PC-9 (cell line): ENCODE measurements around the gene CACHD1. TPM values are rescaled to one million over a fixed set of nuclear protein-coding genes. Genes with fewer than 3 reads are reported as not detected.

Experiments used
- BruUV-seq: library from RNA; stranded (reverse); fragments of 400-500 nt; replicated peaks from 2 replicates; lab custom pipeline; 2021; lab: Mats Ljungman, UMichigan
- CTCF ChIA-PET: fragments of 300-600 bp; sonication (Branson Sonifier 250); formaldehyde crosslinking; loops from one replicate; lab custom pipeline; 2022; ENCODE audit warnings: antibody characterized with exemption; lab: Charles Lee
- POLR2A ChIA-PET: fragments of 300-600 bp; sonication (Branson Sonifier 250); formaldehyde crosslinking; loops from one replicate; lab custom pipeline; 2022; ENCODE audit warnings: antibody characterized with exemption; ENCODE audit not compliant: unreplicated experiment; lab: Charles Lee
- DNase-seq, 2 experiments: peaks; one replicate each; pipeline versions ENCODE4 v3.0.0 to v3.0.0-alpha.2; 2015 to 2022; ENCODE audit warnings: mixed read lengths in 1 of 2
- H2AFZ ChIP-seq: fragments of 200-600 bp; sonication (generic); 2 replicates; pipeline ENCODE4 v1.8.1; 2017; ENCODE audit warnings: antibody characterized with exemption
- H3F3A ChIP-seq: fragments of 200-600 bp; sonication (generic); 2 replicates; pipeline ENCODE4 v1.8.1; 2017; ENCODE audit warnings: antibody characterized with exemption, mild to moderate bottlenecking, low read depth; ENCODE audit not compliant: insufficient read depth
- H3K27ac ChIP-seq: fragments of 200-600 bp; sonication (generic); 2 replicates; pipeline ENCODE4 v1.6.1; 2016; ENCODE audit warnings: mixed run types
- H3K27me3 ChIP-seq: fragments of 200-600 bp; sonication (generic); 2 replicates; pipeline ENCODE4 v1.6.1; 2016; ENCODE audit warnings: low read depth, mixed run types; ENCODE audit not compliant: insufficient read depth
- H3K36me3 ChIP-seq: fragments of 200-600 bp; sonication (generic); 2 replicates; pipeline ENCODE4 v1.6.1; 2016; ENCODE audit warnings: low read depth, mixed run types
- H3K4me1 ChIP-seq: fragments of 200-600 bp; sonication (generic); replicated peaks from 2 replicates; pipeline ENCODE4 v1.6.1; 2016; ENCODE audit warnings: mixed run types; ENCODE audit not compliant: insufficient read depth
- H3K4me2 ChIP-seq: fragments of 200-600 bp; sonication (generic); 2 replicates; pipeline ENCODE4 v1.6.1; 2017; ENCODE audit warnings: mixed run types
- H3K4me3 ChIP-seq: fragments of 200-600 bp; sonication (generic); 2 replicates; pipeline ENCODE4 v1.6.1; 2016; ENCODE audit warnings: mixed run types
- H3K79me2 ChIP-seq: fragments of 200-600 bp; sonication (generic); 2 replicates; pipeline ENCODE4 v1.6.1; 2017; ENCODE audit warnings: low read depth, mixed run types
- H3K9me2 ChIP-seq: fragments of 200-600 bp; sonication (generic); 2 replicates; pipeline ENCODE4 v1.8.1; 2017; ENCODE audit warnings: mild to moderate bottlenecking; ENCODE audit not compliant: insufficient read depth
- H3K9me3 ChIP-seq: fragments of 200-600 bp; sonication (generic); 2 replicates; pipeline ENCODE4 v1.8.1; 2016; ENCODE audit warnings: low read depth; ENCODE audit not compliant: insufficient read depth
- H4K20me1 ChIP-seq: fragments of 200-600 bp; sonication (generic); 2 replicates; pipeline ENCODE4 v1.8.1; 2017; ENCODE audit not compliant: insufficient read depth
- EZH2 ChIP-seq: fragments of 200-600 bp; sonication (generic); IDR thresholded peaks from 2 replicates; pipeline ENCODE4 v1.8.0; 2017; ENCODE audit warnings: antibody characterized with exemption, low read depth
- intact Hi-C: fragments of 100-400 bp; cut with micrococcal nuclease; formaldehyde crosslinking; loops from one replicate; pipeline ENCODE4 v1.10.0; 2022; ENCODE audit not compliant: unreplicated experiment
- total RNA-seq: library from RNA; stranded (reverse); gene quantifications from 2 replicates; pipeline ENCODE4 v1.2.3, GENCODE V29; 2021
- TF ChIP-seq, protein P1 (sequence below): fragments of 200-600 bp; sonication (generic); conservative IDR thresholded peaks from 2 replicates; pipeline ENCODE4 v1.6.1; 2017; ENCODE audit warnings: mixed run types, antibody characterized with exemption, mild to moderate bottlenecking, moderate library complexity

CACHD1 gene
- total RNA-seq, 1 experiment from 2014 or later = 3.1 TPM

DNA sequence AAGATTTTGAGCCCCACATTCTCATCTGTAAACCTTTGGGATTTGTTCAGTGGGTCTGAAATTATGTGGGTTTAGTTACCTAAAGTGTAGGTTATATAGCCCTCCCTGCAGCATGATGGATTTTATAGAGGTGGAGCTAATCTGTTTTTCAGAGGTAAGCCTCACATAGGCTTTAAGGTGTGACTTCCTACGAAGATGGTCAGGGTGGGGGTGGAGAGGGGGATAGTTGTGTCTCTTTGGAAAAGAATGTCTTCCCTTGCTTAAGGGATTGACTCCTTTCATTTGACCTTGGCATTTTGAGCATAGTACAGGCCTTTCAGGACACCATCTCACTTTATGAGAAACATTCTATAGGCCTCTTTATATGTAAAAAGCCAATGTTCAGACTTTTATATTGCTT lies 3.4 kb downstream of the CACHD1 start:
- intact Hi-C loops = loop anchor here (5.0 to 10.0 kb wide), 2 partner anchors 81 to 204 kb away; no protein-coding TSS in a partner anchor
- H3K4me2 ChIP-seq = no peak overlapping the region
- DNase-seq = no peak

DNA sequence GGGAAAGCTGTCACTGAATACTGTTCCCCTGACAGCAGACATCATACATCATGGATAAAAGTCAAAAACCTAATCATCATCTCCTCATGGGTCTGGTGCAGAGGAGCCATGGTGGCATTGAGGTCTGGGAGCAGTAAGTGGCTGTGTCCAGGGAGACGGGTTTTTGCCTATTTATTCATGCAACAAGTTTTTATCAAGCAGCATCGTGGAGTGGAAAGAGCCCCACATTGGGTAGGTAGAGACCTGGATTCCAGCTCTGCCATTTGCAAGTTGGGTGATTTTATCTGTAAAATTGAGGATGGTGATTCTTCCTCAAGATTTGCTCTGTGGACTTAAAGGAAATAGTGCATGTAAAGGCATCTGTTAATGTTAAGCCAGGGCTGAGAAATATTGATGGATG lies 4.2 kb downstream of the CACHD1 start:
- Histone ChIP-seq H4K20me1 (no peaks in the 10 kb centered on the region), H3K4me1 (peaks cover 18% of the 10 kb centered on the region), H3K79me2 (no peaks in the 10 kb centered on the region), H3K27ac (no peak overlapping the region), H3K4me2 (no peak overlapping the region), H3F3A (no peaks in the 10 kb centered on the region; the same call in 1 of the 2 replicates), H3K27me3 (no peaks in the 10 kb centered on the region; the same call in 1 of the 2 replicates), H3K9me2 (no peaks in the 10 kb centered on the region), H3K36me3 (no peaks in the 10 kb centered on the region), H3K4me3 (no peak overlapping the region), H3K9me3 (no peaks in the 10 kb centered on the region), H2AFZ (no peak overlapping the region)
- no peak for DNase-seq
- intact Hi-C loops = loop anchor here (5.0 to 10.0 kb wide), 2 partner anchors 81 to 203 kb away; no protein-coding TSS in a partner anchor
- ChIA-PET POLR2A (no interaction called here), CTCF (no interaction called here)
- BruUV-seq = no TSS peak
- TF ChIP-seq, protein P1, sequence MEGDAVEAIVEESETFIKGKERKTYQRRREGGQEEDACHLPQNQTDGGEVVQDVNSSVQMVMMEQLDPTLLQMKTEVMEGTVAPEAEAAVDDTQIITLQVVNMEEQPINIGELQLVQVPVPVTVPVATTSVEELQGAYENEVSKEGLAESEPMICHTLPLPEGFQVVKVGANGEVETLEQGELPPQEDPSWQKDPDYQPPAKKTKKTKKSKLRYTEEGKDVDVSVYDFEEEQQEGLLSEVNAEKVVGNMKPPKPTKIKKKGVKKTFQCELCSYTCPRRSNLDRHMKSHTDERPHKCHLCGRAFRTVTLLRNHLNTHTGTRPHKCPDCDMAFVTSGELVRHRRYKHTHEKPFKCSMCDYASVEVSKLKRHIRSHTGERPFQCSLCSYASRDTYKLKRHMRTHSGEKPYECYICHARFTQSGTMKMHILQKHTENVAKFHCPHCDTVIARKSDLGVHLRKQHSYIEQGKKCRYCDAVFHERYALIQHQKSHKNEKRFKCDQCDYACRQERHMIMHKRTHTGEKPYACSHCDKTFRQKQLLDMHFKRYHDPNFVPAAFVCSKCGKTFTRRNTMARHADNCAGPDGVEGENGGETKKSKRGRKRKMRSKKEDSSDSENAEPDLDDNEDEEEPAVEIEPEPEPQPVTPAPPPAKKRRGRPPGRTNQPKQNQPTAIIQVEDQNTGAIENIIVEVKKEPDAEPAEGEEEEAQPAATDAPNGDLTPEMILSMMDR = no peak
- TF ChIP-seq EZH2 = no peak

More for the DNA sequence above, 3.4 kb downstream of the CACHD1 start:
- H3K9me3 ChIP-seq = no peaks in the 10 kb centered on the region
- H3K27ac ChIP-seq = no peak overlapping the region
- H3K4me3 ChIP-seq = no peak overlapping the region
- H4K20me1 ChIP-seq = no peaks in the 10 kb centered on the region
- no peaks in the 10 kb centered on the region for H3K36me3 ChIP-seq
- H3K79me2 ChIP-seq = no peaks in the 10 kb centered on the region
- TF ChIP-seq EZH2 = no peak
- ChIA-PET POLR2A (no interaction called here), CTCF (interaction anchor here (0.6 kb wide), 1 partner anchor 15 kb away, joined by 7 read pairs; no protein-coding TSS in a partner anchor)
- H3K9me2 ChIP-seq = no peaks in the 10 kb centered on the region
- H3K4me1 ChIP-seq = peaks cover 18% of the 10 kb centered on the region
- H3F3A ChIP-seq = no peaks in the 10 kb centered on the region; the same call in 1 of the 2 replicates
- H2AFZ ChIP-seq = no peak overlapping the region
- BruUV-seq = no TSS peak
- no peaks in the 10 kb centered on the region; the same call in 1 of the 2 replicates for H3K27me3 ChIP-seq

DNA sequence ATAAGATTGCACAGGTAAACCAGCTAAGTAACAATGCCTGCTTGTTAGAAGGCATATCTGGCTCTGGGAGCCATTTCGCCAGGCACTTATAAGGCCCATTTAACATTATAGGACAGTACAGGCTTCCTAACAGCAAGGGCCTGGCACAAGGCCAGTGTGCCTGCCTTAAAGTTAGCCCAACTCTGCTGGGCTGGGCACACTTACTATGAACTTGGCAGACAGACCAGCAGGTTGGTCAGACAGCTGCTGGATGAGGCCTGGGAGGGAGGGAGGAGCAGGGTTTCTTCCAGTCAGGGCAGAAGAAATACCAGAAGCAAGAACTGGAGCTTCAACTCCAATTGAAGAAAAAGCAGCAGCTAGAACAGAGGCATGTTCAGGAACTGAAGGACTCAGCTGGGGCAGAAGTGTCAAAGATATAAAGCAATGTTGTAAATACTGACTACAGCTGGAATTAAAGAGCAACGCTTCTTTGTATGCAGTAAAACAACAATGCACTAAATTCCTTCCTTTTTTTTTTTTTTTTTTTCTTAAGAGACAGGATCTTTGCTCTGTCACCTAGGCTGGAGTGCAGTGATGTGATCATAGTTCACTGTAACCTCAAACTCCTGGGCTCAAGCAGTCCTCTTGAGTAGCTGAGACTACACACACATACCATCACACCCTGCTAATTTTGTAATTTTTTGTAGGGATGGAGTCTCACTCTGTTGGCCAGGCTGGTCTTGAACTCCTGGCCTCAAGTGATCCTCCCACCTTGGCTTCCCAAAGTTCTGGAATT lies 4.9 kb downstream of the CACHD1 start:
- Histone ChIP-seq H3K4me1 (peaks cover 18% of the 10 kb centered on the region), H2AFZ (no peak overlapping the region), H3K4me3 (no peak overlapping the region), H3K9me3 (no peaks in the 10 kb centered on the region), H3K9me2 (no peaks in the 10 kb centered on the region), H3K79me2 (no peaks in the 10 kb centered on the region), H3F3A (no peaks in the 10 kb centered on the region; the same call in 1 of the 2 replicates), H3K36me3 (no peaks in the 10 kb centered on the region), H4K20me1 (no peaks in the 10 kb centered on the region), H3K27me3 (no peaks in the 10 kb centered on the region; the same call in 1 of the 2 replicates), H3K4me2 (no peak overlapping the region), H3K27ac (no peak overlapping the region)
- TF ChIP-seq EZH2 = no peak
- TF ChIP-seq, protein P1 = no peak
- DNase-seq = peak in 1 of 2 experiments; percentile 63
- CTCF ChIA-PET = no interaction called here
- no TSS peak for BruUV-seq
- intact Hi-C loops = loop anchor here (5.0 to 10.0 kb wide), 2 partner anchors 80 to 202 kb away; no protein-coding TSS in a partner anchor
- POLR2A ChIA-PET = no interaction called here
